Mucosa of descending colon (tissue), 3 donors: ENCODE measurements around the gene TMEM229A. TPM values are rescaled to one million over a fixed set of nuclear protein-coding genes. Genes with fewer than 3 reads are reported as not detected.
"Not testable (repeated sequence)": the region's sequence is repeated elsewhere in the genome, so short reads cannot be mapped to it uniquely, and the experiment has no call there.

Source experiments
- ATAC-seq: fragments of 200-7000 bp; cut with Tn5 transposase; one replicate; pipeline ENCODE4 v1.9.1; 2020; ENCODE audit warnings: mild to moderate bottlenecking, moderate library complexity
- DNase-seq, 3 donors: peaks; one replicate each; pipeline ENCODE4 v3.0.0-alpha.2; 2020
- H3K36me3 ChIP-seq: fragments of 200-600 bp; one replicate; pipeline ENCODE4 v1.8.0; 2021; ENCODE audit warnings: low read depth, mild to moderate bottlenecking
- H3K4me1 ChIP-seq: fragments of 200-600 bp; one replicate; pipeline ENCODE4 v1.8.0; 2021; ENCODE audit warnings: low read depth, mild to moderate bottlenecking
- H3K4me3 ChIP-seq: fragments of 200-600 bp; one replicate; pipeline ENCODE4 v1.8.0; 2021; ENCODE audit warnings: mild to moderate bottlenecking
- H3K9me3 ChIP-seq: fragments of 200-600 bp; one replicate; pipeline ENCODE4 v1.8.0; 2021; ENCODE audit warnings: mild to moderate bottlenecking
- CTCF ChIP-seq: fragments of 200-600 bp; IDR thresholded peaks from one replicate; pipeline ENCODE4 v1.8.0; 2022; ENCODE audit warnings: antibody characterized with exemption, mild to moderate bottlenecking
- intact Hi-C, 2 donors: fragments of 100-400 bp; cut with DNase I in 1 of 2; cut with micrococcal nuclease in 1 of 2; formaldehyde crosslinking; loops; one replicate each; pipeline versions ENCODE4 v1.11.0 to v1.11.1; 2022; cut with DNase I, micrococcal nuclease
- long read RNA-seq, 2 donors: library from polyadenylated mRNA; unstranded; transcript quantifications; one replicate each; pipeline ENCODE4 v2.0.0, GENCODE V29; 2019 to 2021
- total RNA-seq, 3 donors: library from RNA; stranded (reverse); fragmentation: NEBNext Ultra II Directional in 2 of 3; extraction: Animal tissue kit (Norgen Biotek cat#: 25700) in 2 of 3; gene quantifications; one replicate each; pipeline versions ENCODE4 v1.2.1 to v1.2.4, GENCODE V29; 2021 to 2023
- donor health status: DM: no; HTN: no; CAD: no; lungs with moderate emphysema.
- donor health status: DM: no; HTN: no; CAD: no.
- donor health status: DM: no; HTN: yes; CAD: no.

Gene TMEM229A
- total RNA-seq = under 1 TPM in 2 of 3 donors, not detected in 1; 0.14 to 0.32 TPM
- long read RNA-seq, donor 1 = 0 reads
- long read RNA-seq, donor 2 = 0 reads

- Histone ChIP-seq H3K4me3 (no peak within 1 kb of the TSS), H3K4me1 (peaks cover 19% of the 10 kb centered on the region), H3K9me3 (no peaks in the 10 kb centered on the region), H3K36me3 (no peaks in the 10 kb centered on the region)
- ATAC-seq = peak; percentile 75
- TF ChIP-seq CTCF = no peak
- DNase-seq = peak; percentile 32 to 63 (median 58)
- intact Hi-C loops = no loop called here
Observed at GRCh38 chr7:124032369-124033094, at the start of gene TMEM229A. Gene TMEM229A, minus strand, starts transcription at chr7:124033067. Its CDS starts 64 bp downstream, at chr7:124033003.

- ATAC-seq, H3K36me3 ChIP-seq, H3K9me3 ChIP-seq, H3K4me3 ChIP-seq, intact Hi-C loops, DNase-seq: not testable (repeated sequence)
- peaks cover 11% of the 10 kb centered on the region for H3K4me1 ChIP-seq
Observed at GRCh38 chr7:124082234-124082633, 49.4 kb upstream of the TMEM229A start.

- H3K4me1 ChIP-seq = no peaks in the 10 kb centered on the region
- no peak for TF ChIP-seq CTCF
- no peak for ATAC-seq
Observed at GRCh38 chr7:124077546-124077945, 44.7 kb upstream of the TMEM229A start.

GRCh38 chr7:124076841-124077240, 44.0 kb upstream of the TMEM229A start:
- no peaks in the 10 kb centered on the region for H3K4me1 ChIP-seq
- DNase-seq (no peak), ATAC-seq (no peak)
- H3K4me3 ChIP-seq = no peak overlapping the region
- H3K36me3 ChIP-seq = no peaks in the 10 kb centered on the region
- TF ChIP-seq CTCF = no peak
- H3K9me3 ChIP-seq = no peaks in the 10 kb centered on the region
- intact Hi-C loops = no loop called here

More at GRCh38 chr7:124077546-124077945, 44.7 kb upstream of the TMEM229A start:
- no peak for DNase-seq
- intact Hi-C loops = no loop called here
- Histone ChIP-seq H3K4me3 (no peak overlapping the region), H3K9me3 (no peaks in the 10 kb centered on the region), H3K36me3 (no peaks in the 10 kb centered on the region)

GRCh38 chr7:124074007-124074406, 41.1 kb upstream of the TMEM229A start:
- Histone ChIP-seq H3K4me1 (no peaks in the 10 kb centered on the region), H3K4me3 (no peak overlapping the region), H3K36me3 (no peaks in the 10 kb centered on the region), H3K9me3 (no peaks in the 10 kb centered on the region)
- intact Hi-C loops = no loop called here
- no peak for TF ChIP-seq CTCF
- peak; percentile 83 for ATAC-seq
- no peak for DNase-seq

- DNase-seq (no peak), ATAC-seq (no peak)
- TF ChIP-seq CTCF = no peak
- no peaks in the 10 kb centered on the region for H3K36me3 ChIP-seq
- H3K9me3 ChIP-seq = no peaks in the 10 kb centered on the region
- H3K4me3 ChIP-seq = no peak overlapping the region
- no peaks in the 10 kb centered on the region for H3K4me1 ChIP-seq
- intact Hi-C loops = no loop called here
Observed at GRCh38 chr7:124073310-124073645, 40.4 kb upstream of the TMEM229A start.
